Ectodermal cell (in vitro differentiated cells): Measurements from ENCODE around the gene VGLL2. TPM values are rescaled to one million over a fixed set of nuclear protein-coding genes. Genes with fewer than 3 reads are reported as not detected.

Experiments
- H3K27ac ChIP-seq: 2 replicates; pipeline ENCODE4 v1.7.0; 2013; ENCODE audit warnings: mild to moderate bottlenecking, low read depth, low read length; ENCODE audit not compliant: insufficient read depth, poor library complexity, severe bottlenecking
- H3K27me3 ChIP-seq: 2 replicates; pipeline ENCODE4 v1.7.0; 2013; ENCODE audit warnings: mild to moderate bottlenecking, low read length; ENCODE audit not compliant: insufficient read depth, control insufficient read depth, poor library complexity, severe bottlenecking
- H3K36me3 ChIP-seq: one replicate; pipeline ENCODE4 v1.7.0; 2013; ENCODE audit warnings: low read length; ENCODE audit not compliant: control insufficient read depth, insufficient read depth
- H3K4me1 ChIP-seq: one replicate; pipeline ENCODE4 v1.7.0; 2013; ENCODE audit warnings: low read length; ENCODE audit not compliant: control insufficient read depth, insufficient read depth
- H3K4me3 ChIP-seq: 2 replicates; pipeline ENCODE4 v1.7.0; 2013; ENCODE audit warnings: low read depth, low read length, control low read depth; ENCODE audit not compliant: insufficient read depth
- H3K9me3 ChIP-seq: 2 replicates; pipeline ENCODE4 v1.7.0; 2013; ENCODE audit warnings: mild to moderate bottlenecking, low read length, moderate library complexity; ENCODE audit not compliant: control insufficient read depth
- WGBS, 2 experiments: methylation state at CpG; one replicate each; pipeline ENCODE4 v1.1.7; 2013; ENCODE audit warnings: missing lambda C conversion rate in 2 of 2; 5-methylcytosine and 5-hydroxymethylcytosine counted together
- polyA plus RNA-seq, 4 experiments: library from polyadenylated mRNA; stranded (reverse); fragments of 50-300 nt; gene quantifications; one replicate each; pipeline ENCODE4 v1.2.3, GENCODE V29; 2013

VGLL2 gene, protein sequence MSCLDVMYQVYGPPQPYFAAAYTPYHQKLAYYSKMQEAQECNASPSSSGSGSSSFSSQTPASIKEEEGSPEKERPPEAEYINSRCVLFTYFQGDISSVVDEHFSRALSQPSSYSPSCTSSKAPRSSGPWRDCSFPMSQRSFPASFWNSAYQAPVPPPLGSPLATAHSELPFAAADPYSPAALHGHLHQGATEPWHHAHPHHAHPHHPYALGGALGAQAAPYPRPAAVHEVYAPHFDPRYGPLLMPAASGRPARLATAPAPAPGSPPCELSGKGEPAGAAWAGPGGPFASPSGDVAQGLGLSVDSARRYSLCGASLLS
- not detected for polyA plus RNA-seq (2013, experiment 1 of 4)
- polyA plus RNA-seq (2013, experiment 2 of 4): not detected
- polyA plus RNA-seq (2013, experiment 3 of 4): not detected
- not detected for polyA plus RNA-seq (2013, experiment 4 of 4)

DNA sequence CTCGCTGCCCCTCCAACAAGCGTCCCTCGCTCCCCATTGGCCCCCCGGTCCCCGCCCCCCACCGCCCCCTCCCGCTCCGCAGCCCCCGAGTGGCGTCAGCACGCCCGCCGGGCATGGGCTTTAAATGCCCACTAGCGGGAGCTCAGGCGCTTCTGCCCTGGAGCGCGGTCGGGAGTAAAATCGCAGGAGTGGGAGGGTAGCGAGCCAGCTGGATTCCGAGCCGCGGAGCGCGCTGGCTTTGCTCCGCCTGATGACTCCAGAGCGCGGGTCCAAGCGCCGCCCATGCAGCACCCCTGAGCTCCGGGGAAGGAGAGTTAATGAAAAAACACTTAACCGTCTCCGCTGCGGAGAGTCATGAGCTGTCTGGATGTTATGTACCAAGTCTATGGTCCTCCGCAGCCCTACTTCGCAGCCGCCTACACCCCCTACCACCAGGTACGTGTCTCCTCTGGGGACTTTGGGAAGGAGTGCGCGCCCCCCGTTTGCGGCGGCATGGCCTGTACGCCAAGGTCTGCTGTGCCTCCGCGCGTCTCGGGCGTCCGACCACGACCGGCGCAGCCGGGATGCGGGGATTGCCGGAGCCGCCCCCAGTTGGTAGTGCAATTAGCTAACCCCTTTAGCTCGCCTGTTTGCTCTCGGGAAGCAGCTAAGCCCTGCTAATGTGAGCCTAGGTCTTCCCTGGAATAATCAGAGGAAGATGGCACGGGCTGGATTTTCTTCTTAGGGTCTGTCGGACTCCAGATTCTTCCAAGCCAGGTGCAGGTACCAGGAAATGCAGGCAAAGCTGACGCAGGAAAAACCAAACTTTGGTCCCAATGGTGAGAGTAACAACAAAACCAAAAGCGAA is at the start of gene VGLL2:
Gene VGLL2, plus strand, starts transcription at position 149 of the 847 bp plus-strand sequence. Its CDS starts 206 bp downstream, at position 355.
- peaks cover 97% of the 10 kb centered on the region for H3K27me3 ChIP-seq
- WGBS, 2 experiments: 0% methylated on average over 63 of the region's 63 CpGs
- peak within 1 kb of the TSS; percentile 36 for H3K4me3 ChIP-seq
- no peaks in the 10 kb centered on the region for H3K36me3 ChIP-seq
- no peaks in the 10 kb centered on the region for H3K9me3 ChIP-seq
- H3K4me1 ChIP-seq: peaks cover 10% of the 10 kb centered on the region
- no peak within 1 kb of the TSS for H3K27ac ChIP-seq

DNA sequence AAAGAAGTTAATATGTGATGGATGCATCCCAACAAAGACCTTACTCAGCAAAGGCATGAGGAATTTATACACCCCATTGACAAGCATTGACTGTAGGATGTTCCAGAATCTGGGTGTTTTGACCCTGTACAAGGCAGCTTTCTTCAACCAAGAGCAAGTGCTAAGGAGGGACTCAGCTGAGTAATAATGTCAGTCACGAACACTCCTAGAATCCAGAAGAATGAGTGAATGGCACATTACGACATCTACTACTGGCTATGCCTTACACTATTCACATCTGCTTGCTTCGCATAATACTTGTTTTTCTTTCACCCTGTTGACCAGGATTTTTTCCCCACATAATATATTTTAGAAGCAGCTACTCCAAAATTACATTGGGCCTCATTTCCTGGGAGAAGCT is 42.5 kb upstream of the VGLL2 start:
- no peaks in the 10 kb centered on the region for H3K27me3 ChIP-seq
- H3K27ac ChIP-seq: no peak overlapping the region
- no peaks in the 10 kb centered on the region for H3K9me3 ChIP-seq
- no peaks in the 10 kb centered on the region for H3K36me3 ChIP-seq
- WGBS, 2 experiments: 87 to 96% methylated on average over 3 of the region's 3 CpGs
- no peak overlapping the region for H3K4me3 ChIP-seq
- no peaks in the 10 kb centered on the region for H3K4me1 ChIP-seq

DNA sequence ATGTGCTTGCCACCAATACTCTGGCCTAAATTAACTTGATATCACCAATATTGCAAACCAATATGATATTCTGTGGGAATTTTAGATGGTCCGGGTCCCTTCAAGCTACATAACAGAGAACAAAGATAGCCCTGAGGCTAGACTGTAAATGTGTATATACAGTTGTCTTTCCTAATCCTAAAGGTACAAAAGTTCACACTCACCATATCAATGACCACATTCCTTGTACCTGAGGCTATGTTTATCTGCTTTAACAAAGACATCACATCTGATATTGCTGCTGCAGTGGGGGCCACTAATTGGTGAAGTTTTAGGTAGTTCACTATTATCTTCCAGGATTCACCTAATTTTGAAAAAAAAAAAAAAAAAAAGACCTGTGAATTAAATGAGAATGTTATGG is 38.6 kb upstream of the VGLL2 start:
- no peak overlapping the region for H3K4me3 ChIP-seq
- H3K27me3 ChIP-seq: no peaks in the 10 kb centered on the region
- H3K9me3 ChIP-seq: no peaks in the 10 kb centered on the region
- H3K27ac ChIP-seq: no peak overlapping the region
- no peaks in the 10 kb centered on the region for H3K4me1 ChIP-seq
- H3K36me3 ChIP-seq: no peaks in the 10 kb centered on the region
- 100% methylated on average over 1 of the region's 1 CpG; no CpG with 5 or more reads in 1 of the 2 experiments for WGBS, 2 experiments

DNA sequence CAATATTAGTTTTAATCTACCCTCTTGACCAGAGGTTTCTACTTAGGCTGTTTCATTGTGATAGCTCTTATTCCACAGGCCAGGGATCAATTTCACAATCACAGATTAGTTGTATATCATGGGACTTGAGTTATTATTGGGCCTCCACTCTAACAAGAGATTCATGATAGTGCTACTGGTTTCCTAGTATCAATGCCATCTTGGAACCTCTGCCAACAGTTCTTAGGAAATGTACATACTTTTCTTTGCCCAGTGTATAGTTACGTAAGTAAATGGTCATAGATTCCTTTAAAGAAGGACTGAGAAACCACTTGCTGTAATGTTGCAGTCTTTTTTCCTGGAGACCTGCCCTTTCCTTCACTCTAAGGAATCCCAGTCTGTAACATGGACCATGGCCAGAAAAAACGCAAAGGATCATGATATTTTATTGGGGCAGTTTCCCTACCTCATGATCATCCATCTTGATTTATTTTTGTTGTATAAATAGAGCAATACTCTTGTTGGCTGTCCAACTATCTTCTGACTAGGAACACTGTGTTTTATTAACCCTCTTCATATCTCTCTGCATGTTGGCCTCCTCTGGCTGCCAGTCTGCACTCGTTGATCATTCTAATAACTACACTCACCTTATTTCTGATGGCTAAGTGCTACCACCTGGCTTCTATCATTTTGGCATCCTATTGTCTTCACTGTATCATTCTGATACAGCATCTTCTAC is 38.0 kb upstream of the VGLL2 start:
- Histone ChIP-seq H3K27ac (no peak overlapping the region), H3K4me3 (no peak overlapping the region), H3K36me3 (no peaks in the 10 kb centered on the region), H3K4me1 (no peaks in the 10 kb centered on the region), H3K9me3 (no peaks in the 10 kb centered on the region), H3K27me3 (no peaks in the 10 kb centered on the region)
- WGBS, 2 experiments: 94 to 100% methylated on average over 3 of the region's 3 CpGs

DNA sequence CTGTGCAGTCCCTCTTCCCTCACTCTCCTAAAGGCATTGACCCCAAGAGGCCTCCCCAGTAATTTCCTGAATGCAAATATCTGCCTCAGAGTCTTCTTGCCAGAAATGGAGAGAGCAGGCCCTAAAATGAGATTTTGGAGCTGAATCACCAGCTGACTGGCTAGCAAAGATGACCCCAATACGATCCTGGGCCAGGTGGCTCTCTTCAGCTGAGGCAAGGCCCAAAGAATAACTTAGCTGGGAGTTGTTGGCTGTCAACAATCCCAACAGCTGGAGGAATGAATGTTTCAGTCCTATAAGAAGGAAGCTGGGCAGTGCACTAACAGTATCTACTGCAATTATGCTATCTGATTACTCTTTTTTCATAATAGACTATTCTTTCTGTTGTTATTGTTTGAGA is 37.2 kb upstream of the VGLL2 start:
- H3K4me1 ChIP-seq: no peaks in the 10 kb centered on the region
- no peaks in the 10 kb centered on the region for H3K9me3 ChIP-seq
- no peaks in the 10 kb centered on the region for H3K36me3 ChIP-seq
- no peak overlapping the region for H3K4me3 ChIP-seq
- no peak overlapping the region for H3K27ac ChIP-seq
- WGBS, 2 experiments: 93 to 95% methylated on average over 1 of the region's 1 CpG
- H3K27me3 ChIP-seq: no peaks in the 10 kb centered on the region

DNA sequence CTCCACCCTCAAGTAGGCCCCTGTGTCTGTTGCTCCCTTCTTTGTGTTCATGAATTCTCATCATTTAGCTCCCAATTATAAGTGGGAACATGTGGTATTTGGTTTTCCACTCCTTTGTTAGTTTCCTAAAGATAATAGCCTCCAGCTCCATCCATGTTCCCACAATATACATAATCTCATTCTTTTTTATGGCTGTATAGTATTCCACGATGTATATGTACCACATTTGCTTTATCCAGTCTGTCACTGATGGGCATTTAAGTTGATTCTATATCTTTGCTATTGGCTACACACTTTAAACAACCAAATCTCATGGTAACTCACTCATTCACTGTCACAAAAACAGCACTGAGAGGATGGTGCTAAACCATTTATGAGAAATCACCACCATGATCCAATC is 35.5 kb upstream of the VGLL2 start:
- H3K27ac ChIP-seq: no peak overlapping the region
- WGBS, 2 experiments: 91 to 100% methylated on average over 1 of the region's 1 CpG
- no peaks in the 10 kb centered on the region for H3K9me3 ChIP-seq
- no peak overlapping the region for H3K4me3 ChIP-seq
- H3K4me1 ChIP-seq: no peaks in the 10 kb centered on the region
- H3K27me3 ChIP-seq: no peaks in the 10 kb centered on the region
- H3K36me3 ChIP-seq: no peaks in the 10 kb centered on the region

DNA sequence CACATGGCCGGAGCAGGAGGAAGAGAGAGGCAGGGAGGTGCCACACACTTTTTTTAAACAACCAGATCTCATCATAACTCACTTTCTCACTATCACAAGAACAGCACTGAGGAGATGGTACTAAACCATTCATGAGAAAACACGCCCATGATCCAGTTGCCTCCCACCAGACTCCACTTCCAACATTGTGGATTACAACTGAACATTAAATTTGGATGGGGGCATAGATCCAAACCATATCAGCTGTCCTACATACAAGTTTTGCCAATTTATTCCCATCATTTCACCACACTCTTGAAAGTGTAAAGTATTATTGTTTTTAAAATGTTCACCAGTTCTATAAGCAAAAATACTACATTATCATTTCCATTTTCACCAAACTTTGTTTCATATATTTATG is 33.9 kb upstream of the VGLL2 start:
- no peaks in the 10 kb centered on the region for H3K36me3 ChIP-seq
- no peaks in the 10 kb centered on the region for H3K4me1 ChIP-seq
- H3K9me3 ChIP-seq: no peaks in the 10 kb centered on the region
- no peak overlapping the region for H3K4me3 ChIP-seq
- H3K27me3 ChIP-seq: no peaks in the 10 kb centered on the region
- WGBS, 2 experiments: 88 to 89% methylated on average over 2 of the region's 2 CpGs
- no peak overlapping the region for H3K27ac ChIP-seq

DNA sequence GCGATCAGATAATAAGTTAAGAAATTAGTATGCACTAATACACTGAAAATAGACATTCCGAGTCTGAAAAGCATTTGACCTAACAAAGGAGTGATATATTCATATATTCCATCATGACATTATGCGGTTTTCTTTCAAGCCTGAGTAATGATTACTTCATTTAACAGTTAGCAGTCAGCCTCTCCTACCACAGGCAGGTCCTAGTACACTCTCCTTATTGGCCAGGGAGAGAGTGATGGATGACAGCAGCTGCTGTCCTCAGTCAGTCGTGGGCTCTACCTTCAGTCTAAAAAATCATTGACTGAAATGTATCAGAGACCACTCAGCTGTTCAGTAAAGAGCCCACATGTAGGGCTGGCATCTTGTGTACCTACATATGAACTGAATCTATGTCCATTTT is 33.2 kb upstream of the VGLL2 start:
- WGBS, 2 experiments: 84 to 91% methylated on average over 3 to 4 of the region's 4 CpGs

DNA sequence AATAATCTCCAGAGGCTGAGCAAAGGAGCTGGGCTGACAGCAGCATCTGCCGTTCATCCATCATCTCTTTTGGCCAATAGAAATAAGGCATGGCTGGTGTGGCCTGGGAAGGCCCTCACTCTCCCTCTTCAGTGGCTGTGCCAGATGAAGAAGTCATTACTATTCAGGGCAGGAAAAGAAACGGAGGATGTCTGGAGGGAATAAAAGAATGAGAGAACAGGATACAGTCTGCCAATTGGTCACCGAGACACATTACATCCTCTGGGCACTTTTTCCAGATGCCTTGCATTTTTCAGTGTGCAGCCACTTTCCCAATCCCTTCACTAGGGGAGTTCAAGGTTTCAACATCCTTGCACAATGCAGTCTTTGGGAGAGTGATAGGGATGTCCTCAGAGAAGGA is 32.2 kb upstream of the VGLL2 start:
- no peaks in the 10 kb centered on the region for H3K36me3 ChIP-seq
- no peaks in the 10 kb centered on the region for H3K4me1 ChIP-seq
- H3K9me3 ChIP-seq: no peaks in the 10 kb centered on the region
- 89 to 97% methylated on average over 3 of the region's 3 CpGs for WGBS, 2 experiments
- no peaks in the 10 kb centered on the region for H3K27me3 ChIP-seq
- H3K4me3 ChIP-seq: no peak overlapping the region
- no peak overlapping the region for H3K27ac ChIP-seq

More for the DNA sequence above, 33.2 kb upstream of the VGLL2 start:
- H3K27ac ChIP-seq: no peak overlapping the region
- H3K36me3 ChIP-seq: no peaks in the 10 kb centered on the region
- no peaks in the 10 kb centered on the region for H3K9me3 ChIP-seq
- H3K4me3 ChIP-seq: no peak overlapping the region
- H3K27me3 ChIP-seq: no peaks in the 10 kb centered on the region
- no peaks in the 10 kb centered on the region for H3K4me1 ChIP-seq

DNA sequence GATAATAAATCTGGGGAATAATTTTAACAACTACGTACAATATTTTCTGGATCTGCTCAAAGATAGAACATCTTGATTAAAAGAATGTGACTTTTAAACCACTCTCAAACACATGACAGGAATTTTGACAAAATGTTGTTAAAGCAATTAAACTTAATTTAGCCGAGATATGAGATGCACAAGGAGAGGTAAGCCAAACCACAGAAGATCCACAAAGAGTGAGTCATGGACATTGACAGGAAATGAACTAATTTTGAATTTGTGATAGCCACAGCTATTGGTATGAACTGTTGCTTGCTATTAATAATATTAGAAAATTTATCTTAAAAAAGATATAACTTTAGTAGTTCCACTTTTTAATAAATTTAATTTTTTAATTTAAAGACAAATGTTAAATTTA is 27.8 kb upstream of the VGLL2 start:
- Histone ChIP-seq H3K27me3 (no peaks in the 10 kb centered on the region), H3K27ac (no peak overlapping the region), H3K4me3 (no peak overlapping the region), H3K4me1 (no peaks in the 10 kb centered on the region), H3K36me3 (no peaks in the 10 kb centered on the region), H3K9me3 (no peaks in the 10 kb centered on the region)
- 74 to 90% methylated on average over 1 to 2 of the region's 2 CpGs for WGBS, 2 experiments
